Left ventricle myocardium inferior (tissue), 1 donor: ENCODE measurements around the gene SHISA7. TPM values are rescaled to one million over a fixed set of nuclear protein-coding genes. Genes with fewer than 3 reads are reported as not detected.

Experiments used
- DNase-seq: peaks from one replicate; pipeline ENCODE4 v3.0.0-alpha.2; 2020
- H3K27ac ChIP-seq: fragments of 200-600 bp; replicated peaks from 2 replicates; pipeline ENCODE4 v1.8.0; 2021
- H3K27me3 ChIP-seq: fragments of 200-600 bp; 2 replicates; pipeline ENCODE4 v1.8.0; 2021; ENCODE audit warnings: low read depth
- H3K36me3 ChIP-seq: fragments of 200-600 bp; 2 replicates; pipeline ENCODE4 v1.8.0; 2021
- H3K4me1 ChIP-seq: fragments of 200-600 bp; 2 replicates; pipeline ENCODE4 v1.8.0; 2021
- H3K4me3 ChIP-seq: fragments of 200-600 bp; 2 replicates; pipeline ENCODE4 v1.8.0; 2021; ENCODE audit warnings: mild to moderate bottlenecking, moderate library complexity
- H3K9me3 ChIP-seq: fragments of 200-600 bp; replicated peaks from 2 replicates; pipeline ENCODE4 v1.8.0; 2021
- intact Hi-C: fragments of 100-400 bp; cut with micrococcal nuclease; formaldehyde crosslinking; loops from one replicate; pipeline ENCODE4 v1.11.0; 2022
- total RNA-seq: library from RNA; stranded (reverse); fragmentation: NEBNext Ultra II Directional; extraction: Animal tissue kit (Norgen Biotek cat#: 25700); gene quantifications from one replicate; pipeline ENCODE4 v1.2.1, GENCODE V29; 2021
- TF ChIP-seq, protein P1 (sequence below): fragments of 200-600 bp; IDR thresholded peaks from 2 replicates; pipeline ENCODE4 v1.8.0; 2021; ENCODE audit warnings: antibody characterized with exemption, mild to moderate bottlenecking, borderline replicate concordance
- donor health status: DM: no; HTN: yes; CAD: no; lungs with severe emphysema.

SHISA7 gene
- total RNA-seq, 1 donor from 2014 or later = not detected

DNA sequence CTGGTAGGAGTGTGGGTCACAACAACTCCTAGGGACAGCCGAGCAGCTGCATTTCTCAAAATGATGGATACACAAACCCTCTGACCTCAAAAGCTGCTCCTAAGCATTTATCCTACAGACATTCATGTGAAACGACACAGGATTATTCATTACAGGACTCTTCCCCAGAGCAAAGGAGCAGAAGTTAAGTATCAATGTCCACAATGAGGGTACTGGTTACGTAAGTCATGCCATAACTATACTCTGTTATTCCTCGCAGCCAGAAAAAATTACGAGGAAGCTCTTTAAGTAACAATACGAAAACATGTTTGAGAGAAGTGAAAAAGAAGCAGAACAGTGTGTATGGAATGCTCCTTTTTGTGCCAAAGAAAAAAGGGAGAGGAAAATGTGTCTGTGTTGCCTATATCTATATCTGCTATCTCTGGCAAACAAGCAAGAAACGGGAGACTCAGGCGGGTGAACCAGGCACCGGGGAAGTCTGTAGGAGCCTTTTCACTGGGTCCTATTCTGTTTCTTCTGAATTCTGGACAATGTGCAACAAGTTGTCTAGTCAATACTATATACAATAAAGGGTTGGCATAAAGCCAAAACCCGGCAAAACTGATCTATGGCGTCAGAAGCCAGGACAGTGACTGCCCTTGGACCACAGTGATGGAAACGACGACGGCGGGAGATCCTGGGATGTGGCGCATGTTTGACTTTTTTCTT, 17.0 kb upstream of the SHISA7 start:
- Histone ChIP-seq H3K36me3 (no peaks in the 10 kb centered on the region), H3K27me3 (no peaks in the 10 kb centered on the region), H3K27ac (peak overlapping the region; percentile 93), H3K4me1 (peaks cover 29% of the 10 kb centered on the region), H3K4me3 (peak overlapping the region; percentile 81), H3K9me3 (no peaks in the 10 kb centered on the region)
- DNase-seq = no peak
- TF ChIP-seq, protein P1, sequence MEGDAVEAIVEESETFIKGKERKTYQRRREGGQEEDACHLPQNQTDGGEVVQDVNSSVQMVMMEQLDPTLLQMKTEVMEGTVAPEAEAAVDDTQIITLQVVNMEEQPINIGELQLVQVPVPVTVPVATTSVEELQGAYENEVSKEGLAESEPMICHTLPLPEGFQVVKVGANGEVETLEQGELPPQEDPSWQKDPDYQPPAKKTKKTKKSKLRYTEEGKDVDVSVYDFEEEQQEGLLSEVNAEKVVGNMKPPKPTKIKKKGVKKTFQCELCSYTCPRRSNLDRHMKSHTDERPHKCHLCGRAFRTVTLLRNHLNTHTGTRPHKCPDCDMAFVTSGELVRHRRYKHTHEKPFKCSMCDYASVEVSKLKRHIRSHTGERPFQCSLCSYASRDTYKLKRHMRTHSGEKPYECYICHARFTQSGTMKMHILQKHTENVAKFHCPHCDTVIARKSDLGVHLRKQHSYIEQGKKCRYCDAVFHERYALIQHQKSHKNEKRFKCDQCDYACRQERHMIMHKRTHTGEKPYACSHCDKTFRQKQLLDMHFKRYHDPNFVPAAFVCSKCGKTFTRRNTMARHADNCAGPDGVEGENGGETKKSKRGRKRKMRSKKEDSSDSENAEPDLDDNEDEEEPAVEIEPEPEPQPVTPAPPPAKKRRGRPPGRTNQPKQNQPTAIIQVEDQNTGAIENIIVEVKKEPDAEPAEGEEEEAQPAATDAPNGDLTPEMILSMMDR = no peak
- intact Hi-C loops = no loop called here

DNA sequence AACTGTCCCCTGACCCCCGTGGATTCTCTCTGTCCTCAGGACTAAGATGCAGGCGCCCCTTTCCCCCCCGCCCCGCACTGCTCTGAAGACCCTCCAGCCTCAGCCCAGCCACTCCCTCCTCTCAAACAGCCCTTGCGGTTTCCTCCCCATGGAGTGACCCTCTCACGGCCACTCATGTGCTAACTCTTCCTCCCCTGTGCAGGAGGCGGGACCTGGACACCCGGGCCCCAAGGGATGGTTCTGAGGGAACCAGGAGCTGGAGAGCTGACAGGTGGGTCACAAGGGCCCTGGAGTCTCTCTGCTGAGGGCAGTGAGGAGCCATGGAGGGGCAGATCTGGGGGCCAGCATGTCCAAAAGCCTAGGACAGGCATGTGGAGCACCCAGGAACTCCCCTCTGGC, 16.4 kb upstream of the SHISA7 start:
- Histone ChIP-seq H3K4me1 (peaks cover 29% of the 10 kb centered on the region), H3K27me3 (no peaks in the 10 kb centered on the region), H3K27ac (peak overlapping the region; percentile 93), H3K4me3 (no peak overlapping the region), H3K9me3 (no peaks in the 10 kb centered on the region), H3K36me3 (no peaks in the 10 kb centered on the region)
- TF ChIP-seq, protein P1 = no peak
- intact Hi-C loops = no loop called here
- DNase-seq = no peak

DNA sequence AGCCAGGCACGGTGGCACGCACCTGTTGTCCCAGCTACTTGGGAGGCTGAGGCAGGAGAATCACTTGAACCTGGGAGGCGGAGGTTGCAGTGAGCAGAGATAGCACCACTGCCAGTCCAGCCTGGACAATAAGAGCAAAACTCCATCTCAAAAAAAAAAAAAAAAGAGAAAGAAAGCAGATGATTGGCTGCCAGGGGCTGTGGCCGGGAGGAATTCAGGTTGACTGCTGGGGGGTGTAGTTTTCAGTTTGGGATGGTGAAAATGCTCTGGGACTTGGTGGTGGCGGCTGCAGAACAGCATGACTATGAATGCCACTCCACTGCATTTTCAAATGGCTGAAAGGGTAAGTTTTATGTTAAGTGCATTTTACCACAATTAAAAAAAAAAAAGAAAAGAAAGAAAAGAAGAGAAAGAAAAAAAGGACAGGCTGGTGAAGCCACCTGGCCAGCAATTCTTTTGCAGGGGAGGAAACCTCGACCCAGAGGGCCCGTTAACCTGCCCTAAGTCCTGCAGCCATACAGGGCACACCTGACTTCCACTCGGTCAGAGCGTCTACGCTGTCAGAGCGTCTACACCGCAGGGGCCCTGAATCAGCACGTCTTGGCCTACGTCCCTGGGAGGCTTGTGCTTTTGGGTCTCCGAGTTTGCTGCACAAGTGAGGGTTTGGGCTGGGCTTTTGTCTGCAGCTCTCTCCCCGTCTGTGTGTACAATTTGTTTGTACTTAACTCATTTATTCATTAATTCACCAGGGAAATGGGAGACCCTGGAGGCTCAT, 14.8 kb upstream of the SHISA7 start:
- TF ChIP-seq, protein P1 = no peak
- Histone ChIP-seq H3K27ac (no peak overlapping the region), H3K9me3 (no peaks in the 10 kb centered on the region), H3K27me3 (peaks cover 6% of the 10 kb centered on the region), H3K4me3 (no peak overlapping the region), H3K36me3 (no peaks in the 10 kb centered on the region), H3K4me1 (peaks cover 29% of the 10 kb centered on the region)
- intact Hi-C loops = no loop called here
- no peak for DNase-seq

DNA sequence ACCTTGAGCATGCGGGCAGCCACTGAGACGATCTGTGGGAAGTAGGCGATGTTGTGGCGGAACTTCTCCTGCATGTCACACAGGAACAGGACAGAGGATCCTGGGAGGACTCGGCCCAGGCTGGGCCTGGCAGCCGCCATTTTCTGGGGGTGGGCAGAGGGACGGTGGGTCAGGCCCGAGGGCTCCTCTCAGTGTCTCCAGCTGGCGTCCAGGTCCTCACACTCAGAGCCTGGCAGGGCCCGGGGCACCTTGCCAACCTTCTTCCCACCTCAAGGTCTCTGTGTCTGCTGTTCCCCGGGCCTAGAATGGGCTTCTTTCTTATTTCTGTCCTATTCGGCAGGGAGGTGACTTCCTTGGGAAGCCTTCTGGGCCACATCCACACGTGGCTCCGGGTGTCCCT, 13.2 kb upstream of the SHISA7 start:
- intact Hi-C loops = no loop called here
- Histone ChIP-seq H3K36me3 (no peaks in the 10 kb centered on the region), H3K27me3 (peaks cover 21% of the 10 kb centered on the region), H3K9me3 (no peaks in the 10 kb centered on the region), H3K27ac (no peak overlapping the region), H3K4me1 (peaks cover 30% of the 10 kb centered on the region), H3K4me3 (no peak overlapping the region)
- TF ChIP-seq, protein P1 = no peak
- no peak for DNase-seq

DNA sequence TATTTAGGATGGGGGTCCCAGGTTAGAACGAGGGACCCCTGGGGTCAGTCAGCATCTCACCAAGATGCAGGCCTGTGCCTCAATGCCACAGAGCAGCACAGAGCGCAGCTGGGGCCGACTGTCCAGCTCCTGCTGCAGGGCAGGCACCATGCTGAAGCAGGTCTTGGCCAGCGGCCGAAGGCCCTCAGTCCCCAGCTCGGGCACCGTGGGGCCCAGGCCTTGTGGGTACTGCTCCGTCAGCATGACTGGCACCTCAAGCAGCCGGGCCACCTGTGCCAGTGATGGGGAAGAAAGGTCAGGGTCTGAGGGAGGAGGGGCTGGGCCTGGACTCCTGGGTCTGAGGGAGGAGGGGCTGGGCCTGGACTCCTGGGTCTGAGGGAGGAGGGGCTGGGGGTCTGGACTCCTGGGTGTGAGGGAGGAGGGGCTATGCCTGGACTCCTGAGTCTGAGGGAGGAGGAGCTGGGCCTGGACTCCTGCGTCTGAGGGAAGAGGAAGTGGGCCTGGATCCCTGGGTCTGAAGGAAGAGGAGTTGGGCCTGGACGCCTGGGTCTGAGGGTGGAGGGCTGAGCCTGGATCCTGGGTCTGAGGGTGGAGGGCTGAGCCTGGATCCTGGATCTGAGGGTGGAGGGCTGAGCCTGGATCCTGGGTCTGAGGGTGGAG, 12.6 kb upstream of the SHISA7 start:
- intact Hi-C loops = no loop called here
- no peak for DNase-seq
- TF ChIP-seq, protein P1 = no peak
- Histone ChIP-seq H3K27me3 (peaks cover 27% of the 10 kb centered on the region), H3K4me3 (no peak overlapping the region), H3K27ac (no peak overlapping the region), H3K36me3 (no peaks in the 10 kb centered on the region), H3K9me3 (no peaks in the 10 kb centered on the region), H3K4me1 (peaks cover 26% of the 10 kb centered on the region)
